Measurements from ENCODE around the gene DTX4.

The DTX4 gene

GRCh38 chr11:59173080-59173963, 1.4 kb downstream of the DTX4 start:
- DNase-seq: no peak

- no peak for DNase-seq
Observed at GRCh38 chr11:59173964-59174663, 2.2 kb downstream of the DTX4 start.

GRCh38 chr11:59174664-59175033, 2.7 kb downstream of the DTX4 start:
- DNase-seq: no peak

GRCh38 chr11:59175091-59175501, 3.2 kb downstream of the DTX4 start:
- DNase-seq: no peak

- no peak for DNase-seq
Observed at GRCh38 chr11:59176330-59176729, 4.4 kb downstream of the DTX4 start.

- no peak for DNase-seq
Observed at GRCh38 chr11:59178402-59178801, 6.5 kb downstream of the DTX4 start.

GRCh38 chr11:59179121-59179520, 7.2 kb downstream of the DTX4 start:
- no peak for DNase-seq

- no peak for DNase-seq
Observed at GRCh38 chr11:59180168-59180776, 8.3 kb downstream of the DTX4 start.

GRCh38 chr11:59180907-59181306, 9.0 kb downstream of the DTX4 start:
- no peak for DNase-seq

GRCh38 chr11:59181746-59182456, 10.0 kb downstream of the DTX4 start:
- no peak for DNase-seq

- DNase-seq: no peak
Observed at GRCh38 chr11:59182457-59183151, 10.7 kb downstream of the DTX4 start.

GRCh38 chr11:59183771-59184170, 11.8 kb downstream of the DTX4 start:
- DNase-seq: no peak

GRCh38 chr11:59184691-59185339, 12.9 kb downstream of the DTX4 start:
- no peak for DNase-seq

- no peak for DNase-seq
Observed at GRCh38 chr11:59185386-59185945, 13.5 kb downstream of the DTX4 start.

- no peak for DNase-seq
Observed at GRCh38 chr11:59186130-59186594, 14.2 kb downstream of the DTX4 start.

- no peak for DNase-seq
Observed at GRCh38 chr11:59187035-59187434, 15.1 kb downstream of the DTX4 start.

GRCh38 chr11:59187587-59187986, 15.7 kb downstream of the DTX4 start:
- no peak for DNase-seq

GRCh38 chr11:59188954-59189353, 17.0 kb downstream of the DTX4 start:
- DNase-seq: no peak

- DNase-seq: no peak
Observed at GRCh38 chr11:59189986-59190385, 18.1 kb downstream of the DTX4 start.

GRCh38 chr11:59191095-59191494, 19.2 kb downstream of the DTX4 start:
- DNase-seq: no peak

GRCh38 chr11:59191890-59192289, 20.0 kb downstream of the DTX4 start:
- no peak for DNase-seq

All from NCI-H510A treated with DMSO at 0.1 percent for 48 hours (cell line).